HG03571 (cell line): Measurements from ENCODE around the gene HOXC6.

Experiments
- ATAC-seq: cut with Tn5 transposase; IDR thresholded peaks from one replicate; pipeline ENCODE4 v1.9.1; 2021; ENCODE audit not compliant: unreplicated experiment

The HOXC6 gene

DNA sequence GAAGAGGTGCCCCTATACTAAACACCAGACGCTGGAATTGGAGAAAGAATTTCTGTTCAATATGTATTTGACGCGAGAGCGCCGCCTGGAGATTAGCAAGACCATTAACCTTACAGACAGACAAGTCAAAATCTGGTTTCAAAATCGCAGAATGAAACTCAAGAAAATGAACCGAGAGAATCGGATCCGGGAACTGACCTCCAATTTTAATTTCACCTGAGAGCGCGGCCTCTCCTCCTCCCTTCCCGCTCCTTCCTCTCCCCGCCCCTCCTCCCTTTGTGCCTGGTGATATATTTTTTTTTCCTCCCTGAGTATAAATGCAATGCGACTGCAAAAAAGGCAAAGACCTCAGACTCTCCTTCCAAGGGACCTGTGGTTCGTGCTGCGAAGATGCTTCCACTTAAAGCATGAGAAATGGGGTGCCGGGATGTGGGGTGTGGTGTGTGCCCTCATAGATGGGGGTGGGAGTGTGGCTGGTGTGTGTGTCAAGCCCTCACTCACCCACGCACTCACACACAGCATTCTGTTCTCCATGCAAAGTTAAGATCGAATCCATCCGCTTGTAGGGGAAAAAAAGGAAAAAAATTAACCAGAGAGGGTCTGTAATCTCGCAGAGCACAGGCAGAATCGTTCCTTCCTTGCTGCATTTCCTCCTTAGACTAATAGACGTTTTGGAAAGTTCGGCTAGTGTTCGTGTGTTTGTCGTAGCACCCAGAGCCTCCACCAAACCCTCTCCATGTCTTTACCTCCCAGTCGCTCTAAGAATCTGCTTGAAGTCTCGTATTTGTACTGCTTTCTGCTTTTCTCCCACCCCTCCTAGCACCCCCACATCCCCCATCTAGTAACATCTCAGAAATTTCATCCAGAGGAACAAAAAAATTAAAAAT lies 38.8 kb upstream of the HOXC6 start:
- no peak for ATAC-seq

DNA sequence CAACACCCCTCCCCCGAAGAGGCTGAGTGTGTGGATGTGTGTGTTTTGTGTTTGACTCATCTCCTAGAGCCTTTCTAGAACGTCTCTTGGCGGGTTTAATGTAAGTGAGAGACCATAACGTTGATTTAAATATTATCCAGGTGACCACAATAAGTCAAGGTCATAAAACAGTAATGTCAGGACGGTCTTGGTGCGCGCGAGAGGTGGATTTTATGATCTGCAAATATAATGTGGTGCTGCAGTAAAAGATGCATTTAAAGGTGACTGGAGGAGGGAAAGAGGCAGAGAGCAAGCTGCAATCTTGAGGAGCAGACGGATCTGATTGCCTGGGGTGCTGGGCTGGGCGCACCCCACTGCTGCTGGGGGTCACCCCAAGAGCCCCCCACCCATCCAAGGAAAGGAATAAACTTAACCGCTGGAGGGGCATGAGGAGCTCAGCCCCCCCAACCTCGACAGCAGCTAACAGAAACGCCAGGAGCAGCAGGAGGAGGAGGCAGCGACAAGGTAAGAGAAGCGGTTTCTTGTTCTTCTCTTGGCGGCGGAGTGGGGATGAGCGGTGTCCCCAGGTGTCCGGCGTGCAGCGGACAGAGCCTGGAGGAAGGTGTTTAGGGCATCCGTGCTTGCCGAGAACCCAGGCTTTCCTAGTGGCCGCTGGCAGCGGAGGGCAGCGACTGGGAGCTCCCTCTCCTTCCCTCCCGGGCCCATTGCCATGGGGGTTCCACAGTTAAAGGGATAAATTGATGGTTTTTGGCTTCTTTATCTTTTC lies 37.7 kb upstream of the HOXC6 start:
- no peak for ATAC-seq

DNA sequence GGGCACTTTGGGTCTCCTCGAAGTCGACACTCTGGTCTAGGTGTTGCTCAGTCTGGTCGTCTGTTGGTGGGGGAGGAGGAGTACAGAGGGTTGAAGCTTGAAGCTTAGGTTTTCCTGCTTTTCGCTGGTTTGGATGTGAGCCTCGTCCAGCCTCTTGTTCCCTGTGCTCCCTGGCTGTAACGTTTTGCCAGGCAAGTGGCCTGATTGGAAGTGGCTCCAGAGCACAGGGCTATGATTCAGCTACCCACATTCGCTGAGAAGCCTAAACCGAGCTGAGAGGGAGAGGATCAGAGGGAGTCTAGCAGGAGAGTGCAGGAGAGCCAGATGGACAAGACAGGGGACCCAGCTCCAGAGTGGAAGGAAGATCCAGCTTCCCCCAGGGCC lies 37.2 kb upstream of the HOXC6 start:
- no peak for ATAC-seq

GRCh38 chr12:53992377-53992889 lies 35.8 kb upstream of the HOXC6 start:
- ATAC-seq, result no peak

- ATAC-seq, result no peak
These were observed 34.9 kb upstream of the HOXC6 start for GRCh38 chr12:53993162-53994008.

GRCh38 chr12:53994009-53994263 lies 34.3 kb upstream of the HOXC6 start:
- no peak for ATAC-seq

- ATAC-seq, result no peak
These were observed 33.8 kb upstream of the HOXC6 start for GRCh38 chr12:53994264-53995001.

GRCh38 chr12:53995002-53995377 lies 33.2 kb upstream of the HOXC6 start:
- no peak for ATAC-seq

DNA sequence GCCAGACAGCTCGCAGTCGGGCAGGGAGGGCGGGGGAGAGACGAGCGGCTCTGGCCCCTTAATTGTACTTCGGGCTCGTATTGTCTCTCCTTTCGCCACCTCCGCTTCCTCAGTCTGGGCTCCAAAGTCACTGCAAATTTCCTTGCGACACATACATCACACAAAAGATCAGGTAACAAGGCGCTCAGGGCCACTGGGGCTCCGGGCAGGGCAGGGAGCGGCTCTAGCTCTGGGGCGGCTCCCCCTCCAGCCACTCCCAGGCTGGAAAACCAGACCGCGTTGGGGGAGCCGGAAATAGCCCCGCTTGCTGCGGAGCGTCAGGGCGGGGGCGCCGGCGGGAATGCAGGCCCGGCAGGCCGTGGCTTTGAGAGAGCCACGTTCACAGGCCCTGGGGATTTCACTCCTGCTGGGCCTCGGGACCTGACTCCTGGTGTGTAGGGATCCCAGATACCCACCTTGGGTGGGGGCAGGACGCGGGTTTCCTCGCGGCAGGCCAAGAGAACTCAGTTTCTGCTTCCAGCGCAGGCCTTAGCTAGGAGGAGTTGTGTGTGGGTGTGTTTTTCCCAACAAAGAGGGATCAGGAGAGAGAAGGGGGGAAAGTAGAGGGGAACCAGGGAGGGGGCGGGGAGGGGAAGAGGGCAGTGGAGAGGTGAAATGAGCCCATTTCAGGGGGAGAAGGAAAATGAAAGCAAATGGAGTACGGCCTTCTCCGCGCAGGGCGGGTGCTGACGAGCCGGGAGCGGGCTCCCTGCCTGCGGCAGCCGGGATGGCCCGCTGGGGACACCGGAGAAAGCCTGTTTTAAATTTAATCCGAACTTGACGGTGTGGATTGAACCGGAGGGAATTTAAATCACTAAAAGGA lies 32.6 kb upstream of the HOXC6 start:
- no peak for ATAC-seq

GRCh38 chr12:53996240-53997203 lies 31.7 kb upstream of the HOXC6 start:
- ATAC-seq, result no peak

- no peak for ATAC-seq
These were observed 30.8 kb upstream of the HOXC6 start for GRCh38 chr12:53997204-53998109.

DNA sequence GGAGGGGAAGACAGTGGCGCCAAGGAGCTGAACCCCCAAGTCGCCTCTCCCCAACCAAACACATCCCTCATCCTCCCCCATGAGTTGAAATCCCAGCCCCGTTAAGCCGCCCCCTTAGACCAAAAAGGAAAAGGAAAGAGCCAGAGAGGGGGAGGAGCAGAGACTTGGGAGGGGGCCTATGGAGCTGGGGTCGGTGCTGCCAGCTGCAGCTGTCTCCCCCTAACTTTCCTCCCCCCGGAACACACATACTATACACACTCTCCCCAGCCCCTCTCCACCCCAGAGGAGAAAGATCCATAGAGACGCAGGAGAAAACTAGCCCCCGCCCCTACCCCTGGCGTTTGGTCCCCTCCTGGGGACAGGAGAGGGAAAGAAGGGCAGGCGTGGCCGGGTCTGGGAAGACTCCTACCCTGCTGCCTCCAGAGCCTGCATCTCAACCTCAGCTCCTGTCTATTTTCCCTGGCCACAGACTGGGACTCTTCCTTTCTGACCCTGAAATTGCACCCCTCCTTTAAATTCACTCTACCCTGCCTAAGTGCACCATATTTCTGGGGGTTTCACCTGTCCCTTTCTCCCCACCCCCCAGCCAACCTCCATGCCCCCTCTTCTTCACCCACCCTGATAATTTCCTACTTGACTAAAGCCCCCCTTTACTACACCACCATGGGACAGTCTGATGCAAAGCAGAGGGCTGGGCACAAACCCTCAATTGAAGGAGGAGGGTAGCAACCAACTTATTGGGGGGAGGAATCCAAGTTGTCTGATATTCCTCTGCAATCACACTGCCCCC lies 29.9 kb upstream of the HOXC6 start:
- no peak for ATAC-seq

DNA sequence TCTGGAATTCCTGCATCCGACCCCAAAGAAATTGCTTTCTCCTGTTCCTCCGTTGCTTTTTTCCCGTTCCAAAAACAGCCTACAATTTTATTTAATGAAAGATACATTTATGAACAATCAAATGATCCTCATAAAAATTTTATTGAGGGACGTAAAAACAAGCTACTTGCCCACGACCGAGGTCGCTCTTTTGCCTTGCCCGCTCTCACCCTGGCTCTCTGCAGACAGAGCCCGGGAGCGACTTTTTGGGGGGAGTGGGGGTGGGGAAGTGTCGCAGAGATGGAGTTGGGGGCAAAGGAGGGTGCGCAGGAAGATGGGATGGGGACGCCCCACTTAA lies 29.4 kb upstream of the HOXC6 start:
- ATAC-seq, result no peak

GRCh38 chr12:53999559-54000115 lies 28.6 kb upstream of the HOXC6 start:
- ATAC-seq, result no peak

- no peak for ATAC-seq
These were observed 27.8 kb upstream of the HOXC6 start, which contains the start of gene HOXC9 for GRCh38 chr12:54000116-54001114. Gene HOXC9 (plus strand): TSS chr12:54000161. CDS start chr12:54000189, 28 bp downstream.
